IMR-90 (cell line): ENCODE measurements around the gene HHIPL1. TPM values are rescaled to one million over a fixed set of nuclear protein-coding genes. Genes with fewer than 3 reads are reported as not detected.

ENCODE experiments used
- ATAC-seq: fragments of 200-7000 bp; cut with Tn5 transposase; 2 replicates; pipeline ENCODE4 v1.9.1; 2020; ENCODE audit warnings: low read depth, mild to moderate bottlenecking, moderate library complexity
- BruUV-seq: library from RNA; stranded (reverse); fragments of 400-500 nt; replicated peaks from 2 replicates; lab custom pipeline; 2021; lab: Mats Ljungman, UMichigan
- CTCF ChIA-PET: fragments of 300-600 bp; formaldehyde crosslinking; extraction: SDS; loops from one replicate; lab custom pipeline; 2021; ENCODE audit warnings: antibody characterized with exemption; lab: Yijun Ruan, JAX
- POLR2A ChIA-PET: fragments of 300-600 bp; sonication (Branson Sonifier 250); formaldehyde crosslinking; loops from one replicate; lab custom pipeline; 2022; ENCODE audit warnings: antibody characterized with exemption; ENCODE audit not compliant: unreplicated experiment; lab: Charles Lee
- DNase-seq: peaks from one replicate; pipeline ENCODE4 v3.0.0; 2013
- H2AFZ ChIP-seq: replicated peaks from 2 replicates; pipeline ENCODE3; 2013; ENCODE audit warnings: low read length, mild to moderate bottlenecking; ENCODE audit not compliant: poor library complexity
- H2AK5ac ChIP-seq: 2 replicates; pipeline ENCODE4 v1.6.1; 2013; ENCODE audit warnings: low read depth, low read length, inconsistent platforms
- H2AK9ac ChIP-seq: replicated peaks from 2 replicates; pipeline ENCODE3; 2013; ENCODE audit warnings: mild to moderate bottlenecking, low read depth, low read length, moderate library complexity; ENCODE audit not compliant: poor library complexity
- H2BK120ac ChIP-seq: 2 replicates; pipeline ENCODE4 v1.6.1; 2013; ENCODE audit warnings: low read depth, low read length, inconsistent platforms
- H2BK15ac ChIP-seq: 3 replicates; pipeline ENCODE4 v1.6.1; 2013; ENCODE audit warnings: low read depth, low read length, inconsistent platforms
- H2BK20ac ChIP-seq: 2 replicates; pipeline ENCODE4 v1.6.1; 2013; ENCODE audit warnings: low read depth, mild to moderate bottlenecking, inconsistent platforms, low read length, moderate library complexity
- H2BK5ac ChIP-seq: 2 replicates; pipeline ENCODE4 v1.6.1; 2013; ENCODE audit warnings: mild to moderate bottlenecking, low read depth, low read length, inconsistent platforms; ENCODE audit not compliant: poor library complexity, severe bottlenecking
- H3K14ac ChIP-seq: replicated peaks from 2 replicates; pipeline ENCODE4 v1.6.1; 2013; ENCODE audit warnings: low read depth, low read length, inconsistent platforms
- H3K18ac ChIP-seq: 2 replicates; pipeline ENCODE4 v1.6.1; 2013; ENCODE audit warnings: low read depth, low read length, control low read depth
- H3K23ac ChIP-seq: 2 replicates; pipeline ENCODE4 v1.6.1; 2013; ENCODE audit warnings: low read depth, low read length, inconsistent platforms
- H3K27ac ChIP-seq: 2 replicates; pipeline ENCODE4 v1.5.1; 2013; ENCODE audit warnings: mild to moderate bottlenecking, control low read depth, low read length; ENCODE audit not compliant: insufficient read depth
- H3K27me3 ChIP-seq: 2 replicates; pipeline ENCODE4 v1.6.1; 2013; ENCODE audit warnings: low read length; ENCODE audit not compliant: control insufficient read depth, insufficient read depth
- H3K36me3 ChIP-seq: 2 replicates; pipeline ENCODE4 v1.6.1; 2013; ENCODE audit warnings: low read length, mixed read lengths; ENCODE audit not compliant: control insufficient read depth, insufficient read depth
- H3K4ac ChIP-seq: 2 replicates; pipeline ENCODE4 v1.6.1; 2013; ENCODE audit warnings: low read depth, low read length, inconsistent platforms
- H3K4me1 ChIP-seq: 2 replicates; pipeline ENCODE4 v1.6.1; 2013; ENCODE audit warnings: low read length, mixed read lengths; ENCODE audit not compliant: control insufficient read depth, insufficient read depth
- H3K4me2 ChIP-seq: 2 replicates; pipeline ENCODE4 v1.6.1; 2013; ENCODE audit warnings: low read depth, mild to moderate bottlenecking, control low read depth, low read length, moderate library complexity
- H3K4me3 ChIP-seq: 2 replicates; pipeline ENCODE4 v1.5.1; 2013; ENCODE audit warnings: low read depth, mild to moderate bottlenecking, control low read depth, low read length, moderate library complexity; ENCODE audit not compliant: insufficient read depth
- H3K56ac ChIP-seq: 2 replicates; pipeline ENCODE4 v1.6.1; 2013; ENCODE audit warnings: low read length, inconsistent platforms; ENCODE audit not compliant: insufficient read depth; ENCODE audit errors: extremely low read depth
- H3K79me1 ChIP-seq, 2 experiments: 2 replicates each; pipeline ENCODE4 v1.6.1; 2013; ENCODE audit warnings: low read length in 2 of 2, inconsistent platforms in 1 of 2, low read depth in 1 of 2
- H3K9ac ChIP-seq: 2 replicates; pipeline ENCODE4 v1.6.1; 2013; ENCODE audit warnings: low read depth, low read length, control low read depth
- H3K9me1 ChIP-seq: 2 replicates; pipeline ENCODE4 v1.6.1; 2013; ENCODE audit warnings: low read length, inconsistent platforms; ENCODE audit not compliant: insufficient read depth
- H3K9me3 ChIP-seq: 2 replicates; pipeline ENCODE4 v1.6.1; 2013; ENCODE audit warnings: low read length; ENCODE audit not compliant: control insufficient read depth, insufficient read depth
- H4K20me1 ChIP-seq: 2 replicates; pipeline ENCODE4 v1.6.1; 2013; ENCODE audit warnings: low read length, inconsistent platforms; ENCODE audit not compliant: insufficient read depth
- H4K5ac ChIP-seq: 2 replicates; pipeline ENCODE4 v1.6.1; 2013; ENCODE audit warnings: mild to moderate bottlenecking, low read depth, low read length, control low read depth
- H4K8ac ChIP-seq, 2 experiments: 2 replicates each; pipeline ENCODE4 v1.6.1; 2013; ENCODE audit warnings: low read depth in 2 of 2, low read length in 2 of 2, control low read depth in 1 of 2, inconsistent platforms in 1 of 2
- H4K91ac ChIP-seq: 2 replicates; pipeline ENCODE4 v1.6.1; 2013; ENCODE audit warnings: low read depth, low read length, inconsistent platforms; ENCODE audit not compliant: insufficient read depth
- BHLHE40 ChIP-seq: fragments of 150-350 bp; IDR thresholded peaks from 2 replicates; pipeline ENCODE4 v1.6.1; 2016; ENCODE audit warnings: mild to moderate bottlenecking, low read depth, low read length
- CEBPB ChIP-seq: IDR thresholded peaks from 2 replicates; pipeline ENCODE4 v1.6.1; 2012; ENCODE audit warnings: low read depth, low read length, improper control_type of control experiment
- CHD1 ChIP-seq: IDR thresholded peaks from 2 replicates; pipeline ENCODE4 v1.6.1; 2012; ENCODE audit warnings: low read depth, low read length, improper control_type of control experiment
- ELK1 ChIP-seq: fragments of 150-350 bp; IDR thresholded peaks from 2 replicates; pipeline ENCODE4 v1.6.1; 2016; ENCODE audit warnings: low read depth, mild to moderate bottlenecking, low read length, moderate library complexity, borderline replicate concordance
- FOS ChIP-seq: fragments of 150-350 bp; IDR thresholded peaks from 2 replicates; pipeline ENCODE4 v1.6.1; 2016; ENCODE audit warnings: low read depth, low read length
- MAFK ChIP-seq: IDR thresholded peaks from 2 replicates; pipeline ENCODE4 v1.6.1; 2012; ENCODE audit warnings: low read depth, low read length, improper control_type of control experiment
- MAZ ChIP-seq: IDR thresholded peaks from 2 replicates; pipeline ENCODE4 v1.6.1; 2012; ENCODE audit warnings: low read depth, mild to moderate bottlenecking, low read length, improper control_type of control experiment, moderate library complexity, borderline replicate concordance
- MXI1 ChIP-seq: IDR thresholded peaks from 2 replicates; pipeline ENCODE4 v1.6.1; 2012; ENCODE audit warnings: low read depth, mild to moderate bottlenecking, low read length, moderate library complexity, borderline replicate concordance
- NFE2L2 ChIP-seq: fragments of 150-350 bp; IDR thresholded peaks from 2 replicates; pipeline ENCODE4 v1.6.1; 2016; ENCODE audit warnings: low read depth, mild to moderate bottlenecking, low read length
- POLR2A ChIP-seq: IDR thresholded peaks from 2 replicates; pipeline ENCODE4 v1.6.1; 2012; ENCODE audit warnings: mild to moderate bottlenecking, low read depth, low read length
- RAD21 ChIP-seq: IDR thresholded peaks from 2 replicates; pipeline ENCODE4 v1.6.1; 2012; ENCODE audit warnings: low read length, improper control_type of control experiment
- RCOR1 ChIP-seq: IDR thresholded peaks from 2 replicates; pipeline ENCODE4 v1.6.1; 2012; ENCODE audit warnings: mild to moderate bottlenecking, low read length, improper control_type of control experiment; ENCODE audit not compliant: insufficient replicate concordance
- RFX5 ChIP-seq: IDR thresholded peaks from 2 replicates; pipeline ENCODE4 v1.8.0; 2012; ENCODE audit warnings: low read depth, mild to moderate bottlenecking, low read length, moderate library complexity
- SMC3 ChIP-seq: fragments of 150-350 bp; IDR thresholded peaks from 2 replicates; pipeline ENCODE4 v1.6.1; 2016; ENCODE audit warnings: low read depth, mild to moderate bottlenecking, antibody characterized with exemption, low read length, moderate library complexity
- WGBS, 2 experiments: methylation state at CpG; one replicate each; pipeline versions ENCODE4 v1.1.5 to v1.1.7; 2013; ENCODE audit warnings: missing lambda C conversion rate in 2 of 2; ENCODE audit not compliant: insufficient read length in 1 of 2; ENCODE audit errors: extremely low coverage in 2 of 2; 5-methylcytosine and 5-hydroxymethylcytosine counted together
- dilution Hi-C: fragments of 300-500 bp; cut with HindIII; formaldehyde crosslinking; loops from one replicate; pipeline ENCODE4 v1.14.3; 2018; ENCODE audit warnings: low sequenced_read_pairs; ENCODE audit not compliant: unreplicated experiment
- in situ Hi-C: fragments of 300-500 bp; cut with MboI; formaldehyde crosslinking; loops from 3 replicates; pipeline ENCODE4 v1.14.3; 2019; ENCODE audit warnings: low sequenced_read_pairs, inconsistent platforms, mixed read lengths
- intact Hi-C: fragments of 100-400 bp; cut with micrococcal nuclease; formaldehyde crosslinking; loops from 2 replicates; pipeline ENCODE4 v1.10.0; 2022
- polyA plus RNA-seq, 3 experiments: library from polyadenylated mRNA; depleted of rRNA; stranded (reverse); fragments of >200 nt; gene quantifications; 2 replicates each; pipeline ENCODE4 v1.2.3, GENCODE V29; 2012; ENCODE audit warnings: low replicate concordance in 1 of 3
- total RNA-seq: library from RNA; depleted of rRNA; stranded (reverse); fragments of >200 nt; gene quantifications from 2 replicates; pipeline ENCODE4 v1.2.3, GENCODE V29; 2012
- TF ChIP-seq, protein P1 (sequence below): fragments of 150-350 bp; IDR thresholded peaks from 2 replicates; pipeline ENCODE4 v1.6.1; 2017; ENCODE audit warnings: mild to moderate bottlenecking, antibody characterized with exemption, low read length, low read depth
- TF ChIP-seq, protein P2 (sequence below): conservative IDR thresholded peaks from 2 replicates; pipeline ENCODE4 v1.5.1; 2012; ENCODE audit warnings: mild to moderate bottlenecking, low read depth, low read length, improper control_type of control experiment

The HHIPL1 gene
- total and polyA plus RNA-seq, 2 of the 4 experiments (the other 2 are of a cell fraction) = 0.65 to 0.72 TPM

- Histone ChIP-seq H2AK9ac (no peak overlapping the region), H2AFZ (no peak overlapping the region), H2BK15ac (no peak overlapping the region), H3K9ac (no peak overlapping the region), H2BK5ac (no peak overlapping the region), H3K4me1 (no peaks in the 10 kb centered on the region; the same call in 1 of the 2 replicates), H3K56ac (no peak overlapping the region), H2BK20ac (no peak overlapping the region), H3K4ac (no peak overlapping the region), H3K9me1 (no peaks in the 10 kb centered on the region), H3K27ac (no peak overlapping the region), H4K91ac (no peak overlapping the region), H3K23ac (no peak overlapping the region), H3K14ac (no peak overlapping the region), H4K20me1 (no peaks in the 10 kb centered on the region), H3K18ac (no peak overlapping the region), H3K27me3 (peaks cover 3% of the 10 kb centered on the region; the same call in 1 of the 2 replicates), H3K36me3 (no peaks in the 10 kb centered on the region), H4K5ac (no peak overlapping the region), H4K8ac (no peak overlapping the region), H2AK5ac (no peak overlapping the region), H3K79me1 (no peaks in the 10 kb centered on the region), H3K4me2 (no peak overlapping the region), H2BK120ac (no peak overlapping the region), H3K4me3 (no peak overlapping the region), H3K9me3 (no peaks in the 10 kb centered on the region)
- no peak for DNase-seq
- intact Hi-C loops (no loop called here), dilution Hi-C loops (no loop called here), in situ Hi-C loops (no loop called here)
- WGBS, 2 experiments = 67% methylated on average over 1 of the region's 9 CpGs; no CpG with 5 or more reads in 1 of the 2 experiments
- no peak for ATAC-seq
- ChIA-PET POLR2A (no interaction called here), CTCF (no interaction called here)
- no TSS peak for BruUV-seq
- TF ChIP-seq FOS = no peak
- TF ChIP-seq POLR2A = no peak
- no peak for TF ChIP-seq RAD21
- TF ChIP-seq BHLHE40 = no peak
- TF ChIP-seq RCOR1 = no peak
- TF ChIP-seq MAFK = no peak
- TF ChIP-seq MAZ = no peak
- TF ChIP-seq, protein P1, sequence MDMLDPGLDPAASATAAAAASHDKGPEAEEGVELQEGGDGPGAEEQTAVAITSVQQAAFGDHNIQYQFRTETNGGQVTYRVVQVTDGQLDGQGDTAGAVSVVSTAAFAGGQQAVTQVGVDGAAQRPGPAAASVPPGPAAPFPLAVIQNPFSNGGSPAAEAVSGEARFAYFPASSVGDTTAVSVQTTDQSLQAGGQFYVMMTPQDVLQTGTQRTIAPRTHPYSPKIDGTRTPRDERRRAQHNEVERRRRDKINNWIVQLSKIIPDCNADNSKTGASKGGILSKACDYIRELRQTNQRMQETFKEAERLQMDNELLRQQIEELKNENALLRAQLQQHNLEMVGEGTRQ = no peak
- TF ChIP-seq, protein P2, sequence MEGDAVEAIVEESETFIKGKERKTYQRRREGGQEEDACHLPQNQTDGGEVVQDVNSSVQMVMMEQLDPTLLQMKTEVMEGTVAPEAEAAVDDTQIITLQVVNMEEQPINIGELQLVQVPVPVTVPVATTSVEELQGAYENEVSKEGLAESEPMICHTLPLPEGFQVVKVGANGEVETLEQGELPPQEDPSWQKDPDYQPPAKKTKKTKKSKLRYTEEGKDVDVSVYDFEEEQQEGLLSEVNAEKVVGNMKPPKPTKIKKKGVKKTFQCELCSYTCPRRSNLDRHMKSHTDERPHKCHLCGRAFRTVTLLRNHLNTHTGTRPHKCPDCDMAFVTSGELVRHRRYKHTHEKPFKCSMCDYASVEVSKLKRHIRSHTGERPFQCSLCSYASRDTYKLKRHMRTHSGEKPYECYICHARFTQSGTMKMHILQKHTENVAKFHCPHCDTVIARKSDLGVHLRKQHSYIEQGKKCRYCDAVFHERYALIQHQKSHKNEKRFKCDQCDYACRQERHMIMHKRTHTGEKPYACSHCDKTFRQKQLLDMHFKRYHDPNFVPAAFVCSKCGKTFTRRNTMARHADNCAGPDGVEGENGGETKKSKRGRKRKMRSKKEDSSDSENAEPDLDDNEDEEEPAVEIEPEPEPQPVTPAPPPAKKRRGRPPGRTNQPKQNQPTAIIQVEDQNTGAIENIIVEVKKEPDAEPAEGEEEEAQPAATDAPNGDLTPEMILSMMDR = no peak
- no peak for TF ChIP-seq ELK1
- TF ChIP-seq SMC3 = no peak
- no peak for TF ChIP-seq CEBPB
- no peak for TF ChIP-seq RFX5
- TF ChIP-seq MXI1 = no peak
- no peak for TF ChIP-seq NFE2L2
- TF ChIP-seq CHD1 = no peak
These were observed 22.9 kb downstream of the HHIPL1 start for GRCh38 chr14:99667821-99668220.
